Stimulated activated CD8-positive, alpha-beta memory T cell treated with anti-CD3 and anti-CD28 coated beads, Interleukin-12 subunit alpha, Interleukin-12 subunit beta, amount 100 ng/mL, for 1 hour (primary cell): Measurements from ENCODE around the gene TRPV2.

ENCODE experiments used
- DNase-seq: peaks from one replicate; pipeline ENCODE4 v3.0.0-alpha.2; 2020; ENCODE audit warnings: low read depth

The TRPV2 gene

DNA sequence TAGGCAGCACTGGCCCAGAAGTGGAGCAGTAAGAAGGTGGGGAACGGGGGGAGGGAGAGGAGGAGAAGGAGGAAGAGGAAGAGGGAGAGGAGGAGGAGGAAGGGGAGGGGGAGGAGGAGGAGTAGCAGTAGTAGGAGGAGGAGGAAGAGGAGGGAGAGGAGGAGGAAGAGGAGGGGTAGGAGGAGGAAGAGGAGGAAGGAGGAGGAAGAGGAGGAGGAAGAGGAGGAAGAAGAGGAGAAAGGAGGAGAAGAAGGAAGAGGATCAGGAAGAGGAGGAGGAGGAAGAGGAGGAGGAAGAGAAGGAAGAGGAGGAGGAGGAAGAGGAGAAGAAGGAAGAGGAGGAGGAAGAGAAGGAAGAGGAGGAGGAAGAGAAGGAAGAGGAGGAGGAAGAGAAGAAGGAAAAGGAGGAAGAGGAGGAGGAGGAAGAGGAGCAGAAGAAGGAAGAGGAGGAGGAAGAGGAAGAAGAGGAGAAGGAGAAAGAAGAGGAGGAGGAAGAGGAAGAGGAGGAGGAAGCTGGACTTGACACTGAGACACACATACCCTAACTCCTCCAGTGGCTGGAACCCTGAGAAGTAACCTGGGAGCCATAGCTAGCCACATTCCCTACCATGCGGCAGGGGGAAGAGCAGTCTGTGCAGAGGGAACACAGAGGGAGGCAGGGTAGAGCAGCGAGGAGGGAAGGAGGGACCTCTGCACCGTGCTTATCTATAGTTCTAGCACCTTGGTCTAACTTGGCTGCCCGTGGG, 40.8 kb downstream of the TRPV2 start:
- no peak for DNase-seq

GRCh38 chr17:16456742-16457316, 41.5 kb downstream of the TRPV2 start:
- DNase-seq, result no peak

GRCh38 chr17:16459271-16459670, 43.9 kb downstream of the TRPV2 start:
- DNase-seq, result no peak

- no peak for DNase-seq
These were observed 44.6 kb downstream of the TRPV2 start for GRCh38 chr17:16459855-16460550.

DNA sequence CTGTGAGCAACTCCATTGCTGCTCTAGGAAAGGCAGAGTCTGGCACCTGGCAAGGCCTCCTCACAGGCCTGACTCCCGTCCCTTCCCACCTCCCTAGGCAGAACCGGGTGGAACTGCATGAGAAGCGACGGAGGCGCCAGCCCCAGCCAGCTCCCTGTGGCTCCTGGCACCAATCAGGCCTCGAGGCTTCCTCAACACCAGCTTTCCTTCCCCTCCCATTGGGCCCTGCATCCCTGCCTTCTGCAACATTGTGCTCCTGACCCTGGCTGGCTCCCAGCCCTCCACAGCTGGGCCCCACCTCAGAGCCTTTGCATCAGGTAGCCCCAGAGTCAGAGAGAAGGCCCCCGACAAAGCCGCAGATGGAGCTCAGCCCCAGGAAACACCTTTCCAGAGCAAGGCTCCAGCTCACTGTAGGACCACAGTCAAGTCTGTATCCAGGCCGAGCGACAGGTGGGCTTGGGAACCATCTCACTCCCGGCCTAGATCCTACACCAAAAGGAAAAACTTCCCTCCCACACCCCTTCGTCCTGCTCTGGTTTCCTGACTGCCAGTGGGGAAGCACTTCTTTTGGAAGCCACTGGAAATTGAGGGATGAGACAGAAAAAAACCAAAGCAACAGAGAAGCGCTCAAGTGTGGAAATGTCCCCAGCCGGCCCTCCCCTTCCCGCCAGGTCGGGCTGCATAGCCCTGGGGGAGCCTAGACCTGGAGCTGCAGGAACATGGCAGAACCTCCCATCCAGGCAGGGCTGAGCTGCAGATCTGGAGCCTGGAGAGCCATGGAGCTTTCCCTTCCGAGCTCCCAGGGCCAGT, 45.6 kb downstream of the TRPV2 start:
- DNase-seq, result no peak

GRCh38 chr17:16461606-16461866, 46.2 kb downstream of the TRPV2 start:
- no peak for DNase-seq

- no peak for DNase-seq
These were observed 46.9 kb downstream of the TRPV2 start for GRCh38 chr17:16462070-16462864.

- DNase-seq, result no peak
These were observed 48.3 kb downstream of the TRPV2 start for GRCh38 chr17:16463358-16464302.

DNA sequence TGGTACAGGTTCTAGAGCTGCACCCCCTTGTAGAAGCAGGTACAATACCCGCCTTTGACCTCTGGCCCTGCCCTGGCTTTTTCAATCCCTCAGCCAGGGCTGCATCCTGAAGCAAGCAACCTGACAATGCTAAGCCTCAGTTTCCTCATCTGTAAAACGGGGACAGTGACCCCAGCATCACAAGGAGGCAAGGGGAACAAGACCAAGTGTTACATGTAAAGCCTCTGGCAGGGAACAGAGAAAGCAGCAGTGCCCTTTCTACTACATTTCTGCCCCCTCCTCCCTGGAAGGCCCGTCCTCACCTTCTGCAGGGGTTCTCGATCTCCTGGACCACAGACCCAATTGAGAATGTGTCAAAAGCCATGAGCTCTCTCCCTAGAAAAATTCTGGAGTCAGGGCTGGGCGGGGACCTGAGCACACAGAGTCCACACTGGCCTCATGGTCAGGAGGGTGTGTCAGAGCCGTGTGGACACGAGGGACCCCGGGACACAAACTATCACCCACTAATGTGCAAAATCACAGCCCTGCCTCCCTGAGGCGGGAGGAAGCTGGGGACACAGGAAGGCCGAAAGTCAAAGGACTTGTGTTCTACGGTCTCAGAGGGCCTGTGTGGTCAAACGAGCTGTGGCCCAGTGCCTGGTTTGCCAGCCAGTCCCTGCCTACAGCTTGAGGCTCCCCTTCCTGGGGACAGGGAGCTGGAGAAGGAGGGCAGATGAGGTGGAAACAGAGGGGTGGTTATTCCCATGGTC, 49.1 kb downstream of the TRPV2 start:
- no peak for DNase-seq

GRCh38 chr17:16465052-16465312, 49.6 kb downstream of the TRPV2 start:
- no peak for DNase-seq

GRCh38 chr17:16465861-16466338, 50.5 kb downstream of the TRPV2 start:
- DNase-seq, result no peak

GRCh38 chr17:16466407-16466806, 51.0 kb downstream of the TRPV2 start:
- no peak for DNase-seq

DNA sequence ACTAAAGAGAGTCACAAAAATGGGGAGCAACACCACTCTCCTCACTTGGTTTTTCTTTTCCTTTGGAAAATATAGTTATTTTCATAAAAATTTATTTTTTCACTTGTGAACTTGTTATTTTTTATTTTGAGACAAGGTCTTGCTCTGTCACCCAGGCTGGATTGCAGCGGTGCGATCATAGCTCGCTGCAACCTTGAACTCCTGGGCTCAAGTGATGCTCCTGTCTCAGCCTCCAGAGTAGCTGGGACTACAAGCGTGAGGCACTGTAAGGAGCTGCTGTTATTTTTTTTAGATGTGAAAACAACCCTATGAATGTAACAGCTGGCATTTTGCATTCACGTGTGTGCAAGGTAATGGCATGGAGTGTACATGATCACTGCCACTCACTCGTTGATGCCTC, 51.7 kb downstream of the TRPV2 start:
- DNase-seq, result no peak

DNA sequence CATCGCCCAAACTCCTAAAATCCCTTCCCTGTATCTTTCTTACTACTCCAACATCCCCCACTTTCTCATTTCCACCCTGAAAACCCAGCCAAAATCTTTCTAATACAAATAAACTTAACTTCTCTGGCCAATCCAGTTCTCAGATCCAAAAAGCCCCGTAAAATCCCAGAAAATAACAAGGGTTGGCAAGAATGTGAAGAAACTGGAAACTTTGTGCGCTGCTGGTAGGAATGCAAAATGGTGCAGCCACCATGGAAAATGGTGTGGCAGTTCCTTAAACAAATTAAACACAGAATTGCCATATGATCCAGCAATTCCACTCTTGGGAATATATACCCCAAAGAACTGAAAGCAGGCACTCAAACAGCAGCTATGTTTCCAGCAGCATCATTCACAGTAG, 52.5 kb downstream of the TRPV2 start:
- no peak for DNase-seq

DNA sequence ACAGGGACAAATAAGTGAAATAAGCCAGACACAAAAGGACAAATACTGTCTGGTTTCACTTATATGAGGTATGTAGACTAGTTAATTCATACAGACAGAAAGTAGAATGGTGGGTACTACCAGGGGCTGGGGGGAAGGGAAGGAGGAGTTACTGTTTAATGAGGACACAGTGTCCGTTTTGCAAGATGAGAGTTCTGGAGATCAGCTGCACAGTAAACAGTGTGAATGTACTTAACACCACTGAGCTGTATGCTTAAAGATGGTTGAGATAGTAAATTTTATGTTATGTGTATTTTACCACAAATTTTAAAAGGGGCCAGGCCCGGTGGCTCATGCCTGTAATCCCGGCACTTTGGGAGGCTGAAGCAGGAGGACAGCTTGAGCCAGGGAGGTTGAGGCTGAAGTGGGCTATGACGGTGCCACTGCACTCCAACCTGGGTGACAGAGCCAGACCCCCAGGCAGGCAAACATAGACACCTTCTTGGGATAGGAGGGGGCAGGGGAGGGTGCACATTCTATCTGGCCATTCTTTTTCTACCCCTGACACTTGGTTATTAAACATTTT, 53.1 kb downstream of the TRPV2 start:
- DNase-seq, result no peak

GRCh38 chr17:16470265-16470664, 54.9 kb downstream of the TRPV2 start:
- DNase-seq, result no peak

GRCh38 chr17:16471295-16471694, 55.9 kb downstream of the TRPV2 start:
- no peak for DNase-seq

- no peak for DNase-seq
These were observed 57.2 kb downstream of the TRPV2 start for GRCh38 chr17:16472539-16472938.

- DNase-seq, result no peak
These were observed 58.0 kb downstream of the TRPV2 start for GRCh38 chr17:16473044-16474011.
